H1 (cell line): ENCODE results near the gene EEPD1. TPM values are rescaled to one million over a fixed set of nuclear protein-coding genes. Genes with fewer than 3 reads are reported as not detected.

ENCODE experiments used
- KDM5A ChIP-seq: fragments of 200-600 bp; IDR thresholded peaks from 2 replicates; pipeline ENCODE4 v1.7.1; 2012; ENCODE audit warnings: mild to moderate bottlenecking, low read length, inconsistent platforms, mixed read lengths
- polyA plus RNA-seq, 7 experiments: library from polyadenylated mRNA; depleted of rRNA in 3 of 7; stranded (reverse) in 5 of 7; unstranded in 2 of 7; fragments of >200 nt in 5 of 7; fragments of 200-250 nt in 2 of 7; gene quantifications; 1 replicate in 5 of 7; 2 replicates in 1 of 7; 4 replicates in 1 of 7; pipeline versions ENCODE4 v1.2.1 to v1.2.3, GENCODE V29; 2011 to 2013; ENCODE audit warnings: missing spikeins in 2 of 7, mixed read lengths in 2 of 7
- total RNA-seq: library from RNA; stranded (reverse); fragmentation: NEBNext Ultra II Directional; extraction: Animal tissue kit (Norgen Biotek cat#: 25700); gene quantifications from 2 replicates; pipeline ENCODE4 v1.2.1, GENCODE V29; 2021

The EEPD1 gene
- total and polyA plus RNA-seq, 2 of the 8 experiments (the other 6 are each of a cell fraction or from before 2014, with no cell fraction given), result 3.1 to 7.8 TPM

- TF ChIP-seq KDM5A, result no peak
Observed at GRCh38 chr7:36116347-36117202, 36.5 kb upstream of the EEPD1 start (continued).
